IMR-90 (cell line): ENCODE measurements around the gene MSX1. TPM values are rescaled to one million over a fixed set of nuclear protein-coding genes. Genes with fewer than 3 reads are reported as not detected.
A peak's percentile ranks its signal among the peaks of the same experiment; 100 is the strongest.

Source experiments
- ATAC-seq: fragments of 200-7000 bp; cut with Tn5 transposase; 2 replicates; pipeline ENCODE4 v1.9.1; 2020; ENCODE audit warnings: low read depth, mild to moderate bottlenecking, moderate library complexity
- BruUV-seq: library from RNA; stranded (reverse); fragments of 400-500 nt; replicated peaks from 2 replicates; lab custom pipeline; 2021; lab: Mats Ljungman, UMichigan
- CTCF ChIA-PET: fragments of 300-600 bp; formaldehyde crosslinking; extraction: SDS; loops from one replicate; lab custom pipeline; 2021; ENCODE audit warnings: antibody characterized with exemption; lab: Yijun Ruan, JAX
- POLR2A ChIA-PET: fragments of 300-600 bp; sonication (Branson Sonifier 250); formaldehyde crosslinking; loops from one replicate; lab custom pipeline; 2022; ENCODE audit warnings: antibody characterized with exemption; ENCODE audit not compliant: unreplicated experiment; lab: Charles Lee
- DNase-seq: peaks from one replicate; pipeline ENCODE4 v3.0.0; 2013
- H2AFZ ChIP-seq: replicated peaks from 2 replicates; pipeline ENCODE3; 2013; ENCODE audit warnings: low read length, mild to moderate bottlenecking; ENCODE audit not compliant: poor library complexity
- H2AK5ac ChIP-seq: 2 replicates; pipeline ENCODE4 v1.6.1; 2013; ENCODE audit warnings: low read depth, low read length, inconsistent platforms
- H2AK9ac ChIP-seq: replicated peaks from 2 replicates; pipeline ENCODE3; 2013; ENCODE audit warnings: mild to moderate bottlenecking, low read depth, low read length, moderate library complexity; ENCODE audit not compliant: poor library complexity
- H2BK120ac ChIP-seq: 2 replicates; pipeline ENCODE4 v1.6.1; 2013; ENCODE audit warnings: low read depth, low read length, inconsistent platforms
- H2BK15ac ChIP-seq: 3 replicates; pipeline ENCODE4 v1.6.1; 2013; ENCODE audit warnings: low read depth, low read length, inconsistent platforms
- H2BK20ac ChIP-seq: 2 replicates; pipeline ENCODE4 v1.6.1; 2013; ENCODE audit warnings: low read depth, mild to moderate bottlenecking, inconsistent platforms, low read length, moderate library complexity
- H2BK5ac ChIP-seq: 2 replicates; pipeline ENCODE4 v1.6.1; 2013; ENCODE audit warnings: mild to moderate bottlenecking, low read depth, low read length, inconsistent platforms; ENCODE audit not compliant: poor library complexity, severe bottlenecking
- H3K14ac ChIP-seq: replicated peaks from 2 replicates; pipeline ENCODE4 v1.6.1; 2013; ENCODE audit warnings: low read depth, low read length, inconsistent platforms
- H3K18ac ChIP-seq: 2 replicates; pipeline ENCODE4 v1.6.1; 2013; ENCODE audit warnings: low read depth, low read length, control low read depth
- H3K23ac ChIP-seq: 2 replicates; pipeline ENCODE4 v1.6.1; 2013; ENCODE audit warnings: low read depth, low read length, inconsistent platforms
- H3K27ac ChIP-seq: 2 replicates; pipeline ENCODE4 v1.5.1; 2013; ENCODE audit warnings: mild to moderate bottlenecking, control low read depth, low read length; ENCODE audit not compliant: insufficient read depth
- H3K27me3 ChIP-seq: 2 replicates; pipeline ENCODE4 v1.6.1; 2013; ENCODE audit warnings: low read length; ENCODE audit not compliant: control insufficient read depth, insufficient read depth
- H3K36me3 ChIP-seq: 2 replicates; pipeline ENCODE4 v1.6.1; 2013; ENCODE audit warnings: low read length, mixed read lengths; ENCODE audit not compliant: control insufficient read depth, insufficient read depth
- H3K4ac ChIP-seq: 2 replicates; pipeline ENCODE4 v1.6.1; 2013; ENCODE audit warnings: low read depth, low read length, inconsistent platforms
- H3K4me1 ChIP-seq: 2 replicates; pipeline ENCODE4 v1.6.1; 2013; ENCODE audit warnings: low read length, mixed read lengths; ENCODE audit not compliant: control insufficient read depth, insufficient read depth
- H3K4me2 ChIP-seq: 2 replicates; pipeline ENCODE4 v1.6.1; 2013; ENCODE audit warnings: low read depth, mild to moderate bottlenecking, control low read depth, low read length, moderate library complexity
- H3K4me3 ChIP-seq: 2 replicates; pipeline ENCODE4 v1.5.1; 2013; ENCODE audit warnings: low read depth, mild to moderate bottlenecking, control low read depth, low read length, moderate library complexity; ENCODE audit not compliant: insufficient read depth
- H3K56ac ChIP-seq: 2 replicates; pipeline ENCODE4 v1.6.1; 2013; ENCODE audit warnings: low read length, inconsistent platforms; ENCODE audit not compliant: insufficient read depth; ENCODE audit errors: extremely low read depth
- H3K79me1 ChIP-seq, 2 experiments: 2 replicates each; pipeline ENCODE4 v1.6.1; 2013; ENCODE audit warnings: low read length in 2 of 2, inconsistent platforms in 1 of 2, low read depth in 1 of 2
- H3K9ac ChIP-seq: 2 replicates; pipeline ENCODE4 v1.6.1; 2013; ENCODE audit warnings: low read depth, low read length, control low read depth
- H3K9me1 ChIP-seq: 2 replicates; pipeline ENCODE4 v1.6.1; 2013; ENCODE audit warnings: low read length, inconsistent platforms; ENCODE audit not compliant: insufficient read depth
- H3K9me3 ChIP-seq: 2 replicates; pipeline ENCODE4 v1.6.1; 2013; ENCODE audit warnings: low read length; ENCODE audit not compliant: control insufficient read depth, insufficient read depth
- H4K20me1 ChIP-seq: 2 replicates; pipeline ENCODE4 v1.6.1; 2013; ENCODE audit warnings: low read length, inconsistent platforms; ENCODE audit not compliant: insufficient read depth
- H4K5ac ChIP-seq: 2 replicates; pipeline ENCODE4 v1.6.1; 2013; ENCODE audit warnings: mild to moderate bottlenecking, low read depth, low read length, control low read depth
- H4K8ac ChIP-seq, 2 experiments: 2 replicates each; pipeline ENCODE4 v1.6.1; 2013; ENCODE audit warnings: low read depth in 2 of 2, low read length in 2 of 2, control low read depth in 1 of 2, inconsistent platforms in 1 of 2
- H4K91ac ChIP-seq: 2 replicates; pipeline ENCODE4 v1.6.1; 2013; ENCODE audit warnings: low read depth, low read length, inconsistent platforms; ENCODE audit not compliant: insufficient read depth
- BHLHE40 ChIP-seq: fragments of 150-350 bp; IDR thresholded peaks from 2 replicates; pipeline ENCODE4 v1.6.1; 2016; ENCODE audit warnings: mild to moderate bottlenecking, low read depth, low read length
- CEBPB ChIP-seq: IDR thresholded peaks from 2 replicates; pipeline ENCODE4 v1.6.1; 2012; ENCODE audit warnings: low read depth, low read length, improper control_type of control experiment
- CHD1 ChIP-seq: IDR thresholded peaks from 2 replicates; pipeline ENCODE4 v1.6.1; 2012; ENCODE audit warnings: low read depth, low read length, improper control_type of control experiment
- FOS ChIP-seq: fragments of 150-350 bp; IDR thresholded peaks from 2 replicates; pipeline ENCODE4 v1.6.1; 2016; ENCODE audit warnings: low read depth, low read length
- MAFK ChIP-seq: IDR thresholded peaks from 2 replicates; pipeline ENCODE4 v1.6.1; 2012; ENCODE audit warnings: low read depth, low read length, improper control_type of control experiment
- MAZ ChIP-seq: IDR thresholded peaks from 2 replicates; pipeline ENCODE4 v1.6.1; 2012; ENCODE audit warnings: low read depth, mild to moderate bottlenecking, low read length, improper control_type of control experiment, moderate library complexity, borderline replicate concordance
- MXI1 ChIP-seq: IDR thresholded peaks from 2 replicates; pipeline ENCODE4 v1.6.1; 2012; ENCODE audit warnings: low read depth, mild to moderate bottlenecking, low read length, moderate library complexity, borderline replicate concordance
- NFE2L2 ChIP-seq: fragments of 150-350 bp; IDR thresholded peaks from 2 replicates; pipeline ENCODE4 v1.6.1; 2016; ENCODE audit warnings: low read depth, mild to moderate bottlenecking, low read length
- POLR2A ChIP-seq: IDR thresholded peaks from 2 replicates; pipeline ENCODE4 v1.6.1; 2012; ENCODE audit warnings: mild to moderate bottlenecking, low read depth, low read length
- RAD21 ChIP-seq: IDR thresholded peaks from 2 replicates; pipeline ENCODE4 v1.6.1; 2012; ENCODE audit warnings: low read length, improper control_type of control experiment
- RCOR1 ChIP-seq: IDR thresholded peaks from 2 replicates; pipeline ENCODE4 v1.6.1; 2012; ENCODE audit warnings: mild to moderate bottlenecking, low read length, improper control_type of control experiment; ENCODE audit not compliant: insufficient replicate concordance
- RFX5 ChIP-seq: IDR thresholded peaks from 2 replicates; pipeline ENCODE4 v1.8.0; 2012; ENCODE audit warnings: low read depth, mild to moderate bottlenecking, low read length, moderate library complexity
- SMC3 ChIP-seq: fragments of 150-350 bp; IDR thresholded peaks from 2 replicates; pipeline ENCODE4 v1.6.1; 2016; ENCODE audit warnings: low read depth, mild to moderate bottlenecking, antibody characterized with exemption, low read length, moderate library complexity
- USF2 ChIP-seq: fragments of 150-350 bp; IDR thresholded peaks from 2 replicates; pipeline ENCODE4 v1.6.1; 2017; ENCODE audit warnings: mild to moderate bottlenecking, antibody characterized with exemption, low read length, low read depth
- WGBS, 2 experiments: methylation state at CpG; one replicate each; pipeline versions ENCODE4 v1.1.5 to v1.1.7; 2013; ENCODE audit warnings: missing lambda C conversion rate in 2 of 2; ENCODE audit not compliant: insufficient read length in 1 of 2; ENCODE audit errors: extremely low coverage in 2 of 2; 5-methylcytosine and 5-hydroxymethylcytosine counted together
- dilution Hi-C: fragments of 300-500 bp; cut with HindIII; formaldehyde crosslinking; loops from one replicate; pipeline ENCODE4 v1.14.3; 2018; ENCODE audit warnings: low sequenced_read_pairs; ENCODE audit not compliant: unreplicated experiment
- in situ Hi-C: fragments of 300-500 bp; cut with MboI; formaldehyde crosslinking; loops from 3 replicates; pipeline ENCODE4 v1.14.3; 2019; ENCODE audit warnings: low sequenced_read_pairs, inconsistent platforms, mixed read lengths
- intact Hi-C: fragments of 100-400 bp; cut with micrococcal nuclease; formaldehyde crosslinking; loops from 2 replicates; pipeline ENCODE4 v1.10.0; 2022
- polyA plus RNA-seq, 3 experiments: library from polyadenylated mRNA; depleted of rRNA; stranded (reverse); fragments of >200 nt; gene quantifications; 2 replicates each; pipeline ENCODE4 v1.2.3, GENCODE V29; 2012; ENCODE audit warnings: low replicate concordance in 1 of 3
- total RNA-seq: library from RNA; depleted of rRNA; stranded (reverse); fragments of >200 nt; gene quantifications from 2 replicates; pipeline ENCODE4 v1.2.3, GENCODE V29; 2012
- TF ChIP-seq, protein P1 (sequence below): conservative IDR thresholded peaks from 2 replicates; pipeline ENCODE4 v1.5.1; 2012; ENCODE audit warnings: mild to moderate bottlenecking, low read depth, low read length, improper control_type of control experiment
- TF ChIP-seq, protein P2 (sequence below): fragments of 150-350 bp; IDR thresholded peaks from 2 replicates; pipeline ENCODE4 v1.6.1; 2016; ENCODE audit warnings: low read depth, mild to moderate bottlenecking, low read length, moderate library complexity, borderline replicate concordance

Gene MSX1
- total and polyA plus RNA-seq, 2 of the 4 experiments (the other 2 are of a cell fraction), result 1.1 to 3.9 TPM

DNA sequence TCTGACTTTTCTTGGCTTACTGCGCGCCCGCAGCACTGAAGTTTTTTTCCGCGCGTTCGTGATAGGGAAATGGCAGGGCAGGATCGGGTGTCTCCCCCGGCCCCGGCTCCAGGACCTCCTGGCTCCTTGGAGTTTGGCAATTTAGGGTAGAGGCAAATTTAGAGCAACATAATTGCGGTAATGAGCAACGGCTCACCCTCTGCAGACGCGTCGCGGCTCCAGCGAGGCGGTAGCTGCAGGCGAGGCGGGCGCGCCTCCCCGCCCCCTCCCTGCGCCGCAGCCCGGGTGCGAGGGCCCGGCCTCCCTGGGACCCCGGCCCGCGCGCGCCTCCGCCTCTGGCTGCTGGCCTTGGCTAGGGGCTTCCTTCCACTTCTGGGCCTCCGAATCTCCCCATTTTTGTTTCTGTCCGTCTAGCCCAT, 6.2 kb downstream of the MSX1 start:
- intact Hi-C loops, result no loop called here
- 8% methylated on average over 13 of the region's 36 CpGs; no CpG with 5 or more reads in 1 of the 2 experiments for WGBS, 2 experiments
- Histone ChIP-seq H3K4me3 (peak overlapping the region; percentile 35), H3K27me3 (peaks cover 65% of the 10 kb centered on the region), H2BK5ac (no peak overlapping the region), H4K91ac (no peak overlapping the region), H3K9me3 (peaks cover 3% of the 10 kb centered on the region; the same call in 1 of the 2 replicates), H2AK5ac (no peak overlapping the region), H2BK20ac (no peak overlapping the region), H3K79me1 (peaks cover 0 to 7% of the 10 kb centered on the region in 2 experiments; a peak in 1 of 4 replicates), H3K36me3 (no peaks in the 10 kb centered on the region), H3K4ac (no peak overlapping the region), H3K14ac (no peak overlapping the region), H2AFZ (peak overlapping the region; percentile 80), H3K9ac (no peak overlapping the region), H2AK9ac (no peak overlapping the region), H2BK120ac (no peak overlapping the region), H3K23ac (0 out of 2 replicates have a peak overlapping the region, but pooled peaks have one; percentile 66), H4K20me1 (peaks cover 4% of the 10 kb centered on the region; the same call in 1 of the 2 replicates), H3K56ac (no peak overlapping the region), H3K4me1 (no peaks in the 10 kb centered on the region), H3K27ac (no peak overlapping the region), H3K4me2 (peak overlapping the region; percentile 67), H2BK15ac (no peak overlapping the region), H4K5ac (no peak overlapping the region; the same call in 1 of the 2 replicates), H3K18ac (no peak overlapping the region), H3K9me1 (peaks cover 3% of the 10 kb centered on the region; the same call in 1 of the 2 replicates), H4K8ac (no peak overlapping the region)
- dilution Hi-C loops, result no loop called here
- CTCF ChIA-PET, result no interaction called here
- no peak for ATAC-seq
- DNase-seq, result no peak
- in situ Hi-C loops, result loop anchor here (5.0 kb wide), 2 partner anchors 193 to 378 kb away; no protein-coding TSS in a partner anchor
- TF ChIP-seq, protein P1, sequence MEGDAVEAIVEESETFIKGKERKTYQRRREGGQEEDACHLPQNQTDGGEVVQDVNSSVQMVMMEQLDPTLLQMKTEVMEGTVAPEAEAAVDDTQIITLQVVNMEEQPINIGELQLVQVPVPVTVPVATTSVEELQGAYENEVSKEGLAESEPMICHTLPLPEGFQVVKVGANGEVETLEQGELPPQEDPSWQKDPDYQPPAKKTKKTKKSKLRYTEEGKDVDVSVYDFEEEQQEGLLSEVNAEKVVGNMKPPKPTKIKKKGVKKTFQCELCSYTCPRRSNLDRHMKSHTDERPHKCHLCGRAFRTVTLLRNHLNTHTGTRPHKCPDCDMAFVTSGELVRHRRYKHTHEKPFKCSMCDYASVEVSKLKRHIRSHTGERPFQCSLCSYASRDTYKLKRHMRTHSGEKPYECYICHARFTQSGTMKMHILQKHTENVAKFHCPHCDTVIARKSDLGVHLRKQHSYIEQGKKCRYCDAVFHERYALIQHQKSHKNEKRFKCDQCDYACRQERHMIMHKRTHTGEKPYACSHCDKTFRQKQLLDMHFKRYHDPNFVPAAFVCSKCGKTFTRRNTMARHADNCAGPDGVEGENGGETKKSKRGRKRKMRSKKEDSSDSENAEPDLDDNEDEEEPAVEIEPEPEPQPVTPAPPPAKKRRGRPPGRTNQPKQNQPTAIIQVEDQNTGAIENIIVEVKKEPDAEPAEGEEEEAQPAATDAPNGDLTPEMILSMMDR, result no peak
- no peak for TF ChIP-seq RFX5
- no peak for TF ChIP-seq MAFK
- TF ChIP-seq BHLHE40, result no peak
- TF ChIP-seq RAD21, result no peak
- TF ChIP-seq SMC3, result no peak
- no peak for TF ChIP-seq CHD1
- TF ChIP-seq POLR2A, result no peak
- TF ChIP-seq RCOR1, result no peak
- TF ChIP-seq NFE2L2, result no peak
- no peak for TF ChIP-seq MXI1
- TF ChIP-seq, protein P2, sequence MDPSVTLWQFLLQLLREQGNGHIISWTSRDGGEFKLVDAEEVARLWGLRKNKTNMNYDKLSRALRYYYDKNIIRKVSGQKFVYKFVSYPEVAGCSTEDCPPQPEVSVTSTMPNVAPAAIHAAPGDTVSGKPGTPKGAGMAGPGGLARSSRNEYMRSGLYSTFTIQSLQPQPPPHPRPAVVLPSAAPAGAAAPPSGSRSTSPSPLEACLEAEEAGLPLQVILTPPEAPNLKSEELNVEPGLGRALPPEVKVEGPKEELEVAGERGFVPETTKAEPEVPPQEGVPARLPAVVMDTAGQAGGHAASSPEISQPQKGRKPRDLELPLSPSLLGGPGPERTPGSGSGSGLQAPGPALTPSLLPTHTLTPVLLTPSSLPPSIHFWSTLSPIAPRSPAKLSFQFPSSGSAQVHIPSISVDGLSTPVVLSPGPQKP, result no peak
- TF ChIP-seq USF2, result no peak
- no peak for TF ChIP-seq FOS
- no peak for TF ChIP-seq CEBPB
- TF ChIP-seq MAZ, result no peak
- BruUV-seq, result no TSS peak
- POLR2A ChIA-PET, result no interaction called here
